ENCODE data around the gene SH3PXD2B.

DNA sequence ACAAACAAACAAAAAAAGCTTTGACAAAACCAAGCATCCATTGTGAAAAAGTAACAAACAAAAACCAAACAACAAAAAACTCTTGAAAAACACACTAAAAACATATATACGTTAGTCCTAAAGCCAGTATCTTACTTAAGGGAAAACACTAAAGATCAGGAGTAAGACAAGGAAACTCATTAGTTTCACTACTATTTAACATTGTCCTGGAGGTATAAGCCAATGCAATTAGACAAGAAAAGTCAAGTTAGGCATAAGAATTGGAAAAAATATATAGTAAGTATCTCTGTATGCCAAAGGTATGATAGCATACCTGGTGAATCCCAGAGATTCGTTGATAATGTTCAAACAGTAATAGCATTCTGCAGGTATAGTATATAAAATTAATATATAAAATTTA lies 148.9 kb downstream of the SH3PXD2B start:
- TF ChIP-seq, protein P1, sequence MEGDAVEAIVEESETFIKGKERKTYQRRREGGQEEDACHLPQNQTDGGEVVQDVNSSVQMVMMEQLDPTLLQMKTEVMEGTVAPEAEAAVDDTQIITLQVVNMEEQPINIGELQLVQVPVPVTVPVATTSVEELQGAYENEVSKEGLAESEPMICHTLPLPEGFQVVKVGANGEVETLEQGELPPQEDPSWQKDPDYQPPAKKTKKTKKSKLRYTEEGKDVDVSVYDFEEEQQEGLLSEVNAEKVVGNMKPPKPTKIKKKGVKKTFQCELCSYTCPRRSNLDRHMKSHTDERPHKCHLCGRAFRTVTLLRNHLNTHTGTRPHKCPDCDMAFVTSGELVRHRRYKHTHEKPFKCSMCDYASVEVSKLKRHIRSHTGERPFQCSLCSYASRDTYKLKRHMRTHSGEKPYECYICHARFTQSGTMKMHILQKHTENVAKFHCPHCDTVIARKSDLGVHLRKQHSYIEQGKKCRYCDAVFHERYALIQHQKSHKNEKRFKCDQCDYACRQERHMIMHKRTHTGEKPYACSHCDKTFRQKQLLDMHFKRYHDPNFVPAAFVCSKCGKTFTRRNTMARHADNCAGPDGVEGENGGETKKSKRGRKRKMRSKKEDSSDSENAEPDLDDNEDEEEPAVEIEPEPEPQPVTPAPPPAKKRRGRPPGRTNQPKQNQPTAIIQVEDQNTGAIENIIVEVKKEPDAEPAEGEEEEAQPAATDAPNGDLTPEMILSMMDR (IDR thresholded peaks at IDR 0.05), result no peak
- TF ChIP-seq POLR2AphosphoS5 (IDR thresholded peaks at IDR 0.05; ENCODE audit: insufficient read depth in 1 of 2, low read depth in 1 of 2), result no peak

Data from vagina (tissue), 2 donors.